ENCODE data around the gene LTBP1.

The LTBP1 gene

GRCh38 chr2:33333433-33333832, 386.7 kb downstream of the LTBP1 start:
- Histone ChIP-seq H3K36me3 (ENCODE audit: insufficient read depth, low read length) (no peaks in the 10 kb centered on the region), H3K9me3 (ENCODE audit: low read length) (no peaks in the 10 kb centered on the region), H3K4me1 (ENCODE audit: insufficient read depth, low read length) (no peaks in the 10 kb centered on the region), H3K4me3 (ENCODE audit: low read length) (no peak overlapping the region), H2AFZ (ENCODE audit: low read depth, low read length) (no peak overlapping the region), H3K27me3 (ENCODE audit: insufficient read depth, low read length) (no peaks in the 10 kb centered on the region)

- H2AFZ ChIP-seq (ENCODE audit: low read depth, low read length): no peak overlapping the region
- H3K4me3 ChIP-seq (ENCODE audit: low read length): no peak overlapping the region
- H3K36me3 ChIP-seq (ENCODE audit: insufficient read depth, low read length): no peaks in the 10 kb centered on the region
- no peaks in the 10 kb centered on the region for H3K9me3 ChIP-seq (ENCODE audit: low read length)
- H3K4me1 ChIP-seq (ENCODE audit: insufficient read depth, low read length): no peaks in the 10 kb centered on the region
- no peaks in the 10 kb centered on the region for H3K27me3 ChIP-seq (ENCODE audit: insufficient read depth, low read length)
These were observed 387.3 kb downstream of the LTBP1 start for GRCh38 chr2:33334083-33334482.

GRCh38 chr2:33335516-33335915, 388.8 kb downstream of the LTBP1 start:
- Histone ChIP-seq H3K27me3 (ENCODE audit: insufficient read depth, low read length) (no peaks in the 10 kb centered on the region), H3K4me1 (ENCODE audit: insufficient read depth, low read length) (no peaks in the 10 kb centered on the region), H3K9me3 (ENCODE audit: low read length) (no peaks in the 10 kb centered on the region), H3K4me3 (ENCODE audit: low read length) (no peak overlapping the region), H2AFZ (ENCODE audit: low read depth, low read length) (no peak overlapping the region), H3K36me3 (ENCODE audit: insufficient read depth, low read length) (no peaks in the 10 kb centered on the region)

GRCh38 chr2:33336036-33336625, 389.4 kb downstream of the LTBP1 start:
- Histone ChIP-seq H3K4me1 (ENCODE audit: insufficient read depth, low read length) (no peaks in the 10 kb centered on the region), H3K9me3 (ENCODE audit: low read length) (no peaks in the 10 kb centered on the region), H2AFZ (ENCODE audit: low read depth, low read length) (no peak overlapping the region), H3K36me3 (ENCODE audit: insufficient read depth, low read length) (no peaks in the 10 kb centered on the region), H3K4me3 (ENCODE audit: low read length) (no peak overlapping the region), H3K27me3 (ENCODE audit: insufficient read depth, low read length) (no peaks in the 10 kb centered on the region)

- Histone ChIP-seq H3K4me1 (ENCODE audit: insufficient read depth, low read length) (no peaks in the 10 kb centered on the region), H3K4me3 (ENCODE audit: low read length) (no peak overlapping the region), H2AFZ (ENCODE audit: low read depth, low read length) (no peak overlapping the region), H3K36me3 (ENCODE audit: insufficient read depth, low read length) (no peaks in the 10 kb centered on the region), H3K9me3 (ENCODE audit: low read length) (no peaks in the 10 kb centered on the region), H3K27me3 (ENCODE audit: insufficient read depth, low read length) (no peaks in the 10 kb centered on the region)
These were observed 390.7 kb downstream of the LTBP1 start for GRCh38 chr2:33337385-33337960.

- Histone ChIP-seq H3K4me3 (ENCODE audit: low read length) (no peak overlapping the region), H3K27me3 (ENCODE audit: insufficient read depth, low read length) (no peaks in the 10 kb centered on the region), H3K4me1 (ENCODE audit: insufficient read depth, low read length) (no peaks in the 10 kb centered on the region), H2AFZ (ENCODE audit: low read depth, low read length) (no peak overlapping the region), H3K9me3 (ENCODE audit: low read length) (no peaks in the 10 kb centered on the region), H3K36me3 (ENCODE audit: insufficient read depth, low read length) (no peaks in the 10 kb centered on the region)
These were observed 391.2 kb downstream of the LTBP1 start for GRCh38 chr2:33337981-33338380.

GRCh38 chr2:33339269-33339668, 392.5 kb downstream of the LTBP1 start:
- no peaks in the 10 kb centered on the region for H3K36me3 ChIP-seq (ENCODE audit: insufficient read depth, low read length)
- H3K4me1 ChIP-seq (ENCODE audit: insufficient read depth, low read length): no peaks in the 10 kb centered on the region
- no peaks in the 10 kb centered on the region for H3K27me3 ChIP-seq (ENCODE audit: insufficient read depth, low read length)
- H3K4me3 ChIP-seq (ENCODE audit: low read length): no peak overlapping the region
- H3K9me3 ChIP-seq (ENCODE audit: low read length): no peaks in the 10 kb centered on the region
- H2AFZ ChIP-seq (ENCODE audit: low read depth, low read length): no peak overlapping the region

- H3K9me3 ChIP-seq (ENCODE audit: low read length): no peaks in the 10 kb centered on the region
- no peak overlapping the region for H3K4me3 ChIP-seq (ENCODE audit: low read length)
- H3K36me3 ChIP-seq (ENCODE audit: insufficient read depth, low read length): no peaks in the 10 kb centered on the region
- H3K4me1 ChIP-seq (ENCODE audit: insufficient read depth, low read length): no peaks in the 10 kb centered on the region
- no peaks in the 10 kb centered on the region for H3K27me3 ChIP-seq (ENCODE audit: insufficient read depth, low read length)
- no peak overlapping the region for H2AFZ ChIP-seq (ENCODE audit: low read depth, low read length)
These were observed 393.5 kb downstream of the LTBP1 start for GRCh38 chr2:33340280-33340679.

GRCh38 chr2:33342171-33342570, 395.4 kb downstream of the LTBP1 start:
- Histone ChIP-seq H3K36me3 (ENCODE audit: insufficient read depth, low read length) (no peaks in the 10 kb centered on the region), H3K9me3 (ENCODE audit: low read length) (no peaks in the 10 kb centered on the region), H3K4me1 (ENCODE audit: insufficient read depth, low read length) (no peaks in the 10 kb centered on the region), H3K4me3 (ENCODE audit: low read length) (no peak overlapping the region), H3K27me3 (ENCODE audit: insufficient read depth, low read length) (no peaks in the 10 kb centered on the region), H2AFZ (ENCODE audit: low read depth, low read length) (no peak overlapping the region)

- H3K36me3 ChIP-seq (ENCODE audit: insufficient read depth, low read length): no peaks in the 10 kb centered on the region
- H3K27me3 ChIP-seq (ENCODE audit: insufficient read depth, low read length): no peaks in the 10 kb centered on the region
- no peak overlapping the region for H2AFZ ChIP-seq (ENCODE audit: low read depth, low read length)
- H3K9me3 ChIP-seq (ENCODE audit: low read length): no peaks in the 10 kb centered on the region
- no peaks in the 10 kb centered on the region for H3K4me1 ChIP-seq (ENCODE audit: insufficient read depth, low read length)
- H3K4me3 ChIP-seq (ENCODE audit: low read length): no peak overlapping the region
These were observed 396.0 kb downstream of the LTBP1 start for GRCh38 chr2:33342705-33343104.

GRCh38 chr2:33343387-33343895, 396.7 kb downstream of the LTBP1 start:
- H3K4me1 ChIP-seq (ENCODE audit: insufficient read depth, low read length): no peaks in the 10 kb centered on the region
- no peak overlapping the region for H2AFZ ChIP-seq (ENCODE audit: low read depth, low read length)
- H3K9me3 ChIP-seq (ENCODE audit: low read length): no peaks in the 10 kb centered on the region
- no peaks in the 10 kb centered on the region for H3K36me3 ChIP-seq (ENCODE audit: insufficient read depth, low read length)
- H3K27me3 ChIP-seq (ENCODE audit: insufficient read depth, low read length): no peaks in the 10 kb centered on the region
- no peak overlapping the region for H3K4me3 ChIP-seq (ENCODE audit: low read length)

GRCh38 chr2:33344230-33344629, 397.5 kb downstream of the LTBP1 start:
- Histone ChIP-seq H3K9me3 (ENCODE audit: low read length) (no peaks in the 10 kb centered on the region), H2AFZ (ENCODE audit: low read depth, low read length) (no peak overlapping the region), H3K4me3 (ENCODE audit: low read length) (no peak overlapping the region), H3K4me1 (ENCODE audit: insufficient read depth, low read length) (no peaks in the 10 kb centered on the region), H3K36me3 (ENCODE audit: insufficient read depth, low read length) (no peaks in the 10 kb centered on the region), H3K27me3 (ENCODE audit: insufficient read depth, low read length) (no peaks in the 10 kb centered on the region)

GRCh38 chr2:33347856-33348255, 401.1 kb downstream of the LTBP1 start:
- H3K27me3 ChIP-seq (ENCODE audit: insufficient read depth, low read length): no peaks in the 10 kb centered on the region
- no peaks in the 10 kb centered on the region for H3K9me3 ChIP-seq (ENCODE audit: low read length)
- H3K4me3 ChIP-seq (ENCODE audit: low read length): no peak overlapping the region
- H3K4me1 ChIP-seq (ENCODE audit: insufficient read depth, low read length): no peaks in the 10 kb centered on the region
- no peaks in the 10 kb centered on the region for H3K36me3 ChIP-seq (ENCODE audit: insufficient read depth, low read length)
- H2AFZ ChIP-seq (ENCODE audit: low read depth, low read length): no peak overlapping the region

GRCh38 chr2:33350632-33351031, 403.9 kb downstream of the LTBP1 start:
- H3K4me3 ChIP-seq (ENCODE audit: low read length): no peak overlapping the region
- H3K9me3 ChIP-seq (ENCODE audit: low read length): peaks cover 2% of the 10 kb centered on the region
- no peak overlapping the region for H2AFZ ChIP-seq (ENCODE audit: low read depth, low read length)
- no peaks in the 10 kb centered on the region for H3K4me1 ChIP-seq (ENCODE audit: insufficient read depth, low read length)
- no peaks in the 10 kb centered on the region for H3K36me3 ChIP-seq (ENCODE audit: insufficient read depth, low read length)
- no peaks in the 10 kb centered on the region for H3K27me3 ChIP-seq (ENCODE audit: insufficient read depth, low read length)
